Epithelial cell of proximal tubule (primary cell): Measurements from ENCODE around the gene MCM3. TPM values are rescaled to one million over a fixed set of nuclear protein-coding genes. Genes with fewer than 3 reads are reported as not detected.

ENCODE experiments used
- DNase-seq: peaks from one replicate; pipeline ENCODE4 v3.0.0-alpha.2; 2011; ENCODE audit warnings: low read depth
- H3K4me3 ChIP-seq: 2 replicates; pipeline ENCODE4 v1.5.1; 2011; ENCODE audit warnings: low read depth, mild to moderate bottlenecking, low read length
- CTCF ChIP-seq: conservative IDR thresholded peaks from 2 replicates; pipeline ENCODE4 v1.5.1; 2012; ENCODE audit warnings: low read depth, mild to moderate bottlenecking, low read length
- total RNA-seq: library from RNA; depleted of rRNA; stranded (reverse); fragments of >200 nt; gene quantifications from 2 replicates; pipeline ENCODE4 v1.2.3, GENCODE V29; 2015

Gene MCM3
- total RNA-seq, 1 donor from 2014 or later, result 137 TPM

- TF ChIP-seq CTCF, result no peak
- peak; percentile 56 for DNase-seq
- H3K4me3 ChIP-seq, result no peak overlapping the region
These were observed 42.2 kb upstream of the MCM3 start for GRCh38 chr6:52326540-52327364.

- no peak overlapping the region for H3K4me3 ChIP-seq
- no peak for DNase-seq
- no peak for TF ChIP-seq CTCF
These were observed 41.3 kb upstream of the MCM3 start for GRCh38 chr6:52325695-52326471.

GRCh38 chr6:52324189-52324588, 39.6 kb upstream of the MCM3 start:
- no peak overlapping the region for H3K4me3 ChIP-seq
- no peak for TF ChIP-seq CTCF
- DNase-seq, result no peak

GRCh38 chr6:52317841-52318581, 33.5 kb upstream of the MCM3 start:
- DNase-seq, result no peak
- no peak for TF ChIP-seq CTCF
- H3K4me3 ChIP-seq, result no peak overlapping the region

- TF ChIP-seq CTCF, result no peak
- no peak for DNase-seq
- H3K4me3 ChIP-seq, result no peak overlapping the region
These were observed 32.7 kb upstream of the MCM3 start for GRCh38 chr6:52317211-52317610.

GRCh38 chr6:52314752-52315151, 30.2 kb upstream of the MCM3 start:
- TF ChIP-seq CTCF, result no peak
- H3K4me3 ChIP-seq, result no peak overlapping the region
- DNase-seq, result no peak
